OCI-LY7 (cell line): Measurements from ENCODE around the gene IGSF1.

Source experiments
- EZH2phosphoT487 ChIP-seq: fragments of 200-600 bp; sonication (generic); IDR thresholded peaks from 2 replicates; pipeline ENCODE4 v1.6.1; 2018; ENCODE audit warnings: low read depth, borderline replicate concordance, mild to moderate bottlenecking, mixed run types, antibody characterized with exemption, low read length, moderate library complexity, mixed read lengths
- TF ChIP-seq, protein P1 (sequence below): fragments of 200-600 bp; sonication (generic); conservative IDR thresholded peaks from 2 replicates; pipeline ENCODE4 v1.5.1; 2014; ENCODE audit warnings: mild to moderate bottlenecking, antibody characterized with exemption, low read length, moderate library complexity, mixed read lengths

DNA sequence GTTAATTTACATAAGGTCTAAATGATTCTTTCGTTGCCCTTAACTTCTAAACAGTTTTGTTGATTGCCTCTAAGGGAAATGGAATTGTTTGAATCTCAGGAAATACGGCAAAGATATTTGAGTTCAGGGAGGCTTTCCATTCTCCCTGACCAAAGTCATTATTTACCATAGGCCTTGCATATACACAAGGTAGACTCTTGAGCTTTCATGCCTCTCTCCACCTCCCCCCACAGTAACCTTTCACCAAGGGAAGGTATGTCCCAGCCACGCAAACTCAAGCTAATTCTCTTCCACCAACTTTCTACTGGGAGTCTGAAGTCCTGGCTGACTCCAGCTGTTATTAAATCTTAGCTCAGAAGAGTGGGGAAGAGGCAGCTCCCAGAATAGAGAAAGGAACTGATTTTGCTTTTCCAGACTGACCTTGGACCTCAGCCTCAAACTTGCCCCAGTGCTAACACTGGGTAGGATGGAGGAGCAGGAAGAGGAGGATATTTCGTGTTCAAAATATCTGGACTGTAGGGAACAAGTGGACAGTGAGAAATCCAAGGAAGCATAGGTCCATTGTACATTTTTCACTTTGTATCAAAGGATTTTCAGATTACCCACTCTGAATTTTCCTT is 1.4 kb downstream of the IGSF1 start:
- TF ChIP-seq, protein P1, sequence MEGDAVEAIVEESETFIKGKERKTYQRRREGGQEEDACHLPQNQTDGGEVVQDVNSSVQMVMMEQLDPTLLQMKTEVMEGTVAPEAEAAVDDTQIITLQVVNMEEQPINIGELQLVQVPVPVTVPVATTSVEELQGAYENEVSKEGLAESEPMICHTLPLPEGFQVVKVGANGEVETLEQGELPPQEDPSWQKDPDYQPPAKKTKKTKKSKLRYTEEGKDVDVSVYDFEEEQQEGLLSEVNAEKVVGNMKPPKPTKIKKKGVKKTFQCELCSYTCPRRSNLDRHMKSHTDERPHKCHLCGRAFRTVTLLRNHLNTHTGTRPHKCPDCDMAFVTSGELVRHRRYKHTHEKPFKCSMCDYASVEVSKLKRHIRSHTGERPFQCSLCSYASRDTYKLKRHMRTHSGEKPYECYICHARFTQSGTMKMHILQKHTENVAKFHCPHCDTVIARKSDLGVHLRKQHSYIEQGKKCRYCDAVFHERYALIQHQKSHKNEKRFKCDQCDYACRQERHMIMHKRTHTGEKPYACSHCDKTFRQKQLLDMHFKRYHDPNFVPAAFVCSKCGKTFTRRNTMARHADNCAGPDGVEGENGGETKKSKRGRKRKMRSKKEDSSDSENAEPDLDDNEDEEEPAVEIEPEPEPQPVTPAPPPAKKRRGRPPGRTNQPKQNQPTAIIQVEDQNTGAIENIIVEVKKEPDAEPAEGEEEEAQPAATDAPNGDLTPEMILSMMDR: no peak
- TF ChIP-seq EZH2phosphoT487: no peak
